Endodermal cell (in vitro differentiated cells): ENCODE measurements around the gene MTCL1. TPM values are rescaled to one million over a fixed set of nuclear protein-coding genes. Genes with fewer than 3 reads are reported as not detected.
A peak's percentile ranks its signal among the peaks of the same experiment; 100 is the strongest.

ENCODE experiments used
- DNase-seq: peaks from one replicate; pipeline ENCODE4 v3.0.0-alpha.2; 2017
- H3K27ac ChIP-seq: 2 replicates; pipeline ENCODE4 v1.5.1; 2013; ENCODE audit warnings: mild to moderate bottlenecking, low read depth, low read length, moderate library complexity
- H3K27me3 ChIP-seq: 2 replicates; pipeline ENCODE4 v1.6.1; 2013; ENCODE audit warnings: mild to moderate bottlenecking, low read length, moderate library complexity; ENCODE audit not compliant: insufficient read depth, control insufficient read depth, poor library complexity, severe bottlenecking
- H3K36me3 ChIP-seq: 2 replicates; pipeline ENCODE4 v1.7.0; 2013; ENCODE audit warnings: mild to moderate bottlenecking, low read length, moderate library complexity; ENCODE audit not compliant: control insufficient read depth, insufficient read depth
- H3K4me1 ChIP-seq: one replicate; pipeline ENCODE4 v1.7.0; 2013; ENCODE audit warnings: low read length; ENCODE audit not compliant: control insufficient read depth, insufficient read depth
- H3K4me3 ChIP-seq: 2 replicates; pipeline ENCODE4 v1.5.1; 2013; ENCODE audit warnings: mild to moderate bottlenecking, low read length, moderate library complexity
- H3K9ac ChIP-seq: 2 replicates; pipeline ENCODE4 v1.6.1; 2013; ENCODE audit warnings: mild to moderate bottlenecking, low read length, moderate library complexity; ENCODE audit not compliant: poor library complexity, severe bottlenecking; ENCODE audit errors: extremely low read depth
- H3K9me3 ChIP-seq: 2 replicates; pipeline ENCODE4 v1.6.1; 2013; ENCODE audit warnings: mild to moderate bottlenecking, low read length, moderate library complexity; ENCODE audit not compliant: control insufficient read depth
- H3K27ac Mint-ChIP-seq: 2 replicates; pipeline ENCODE4 v1.8.0; 2020; ENCODE audit warnings: mixed read lengths
- H3K27me3 Mint-ChIP-seq: 2 replicates; pipeline ENCODE4 v1.8.0; 2021; ENCODE audit warnings: mild to moderate bottlenecking, mixed read lengths; ENCODE audit not compliant: insufficient read depth
- H3K36me3 Mint-ChIP-seq: 2 replicates; pipeline ENCODE4 v1.8.0; 2020; ENCODE audit warnings: low read depth, mixed read lengths
- H3K4me1 Mint-ChIP-seq: 2 replicates; pipeline ENCODE4 v1.8.0; 2020; ENCODE audit warnings: mixed read lengths
- H3K4me3 Mint-ChIP-seq: 2 replicates; pipeline ENCODE4 v1.8.0; 2020; ENCODE audit warnings: mild to moderate bottlenecking, moderate library complexity, mixed read lengths
- H3K9me3 Mint-ChIP-seq: 2 replicates; pipeline ENCODE4 v1.8.0; 2020; ENCODE audit warnings: mild to moderate bottlenecking, mixed read lengths
- WGBS, 2 experiments: methylation state at CpG; one replicate each; pipeline versions ENCODE4 v1.1.5 to v1.1.7; 2013; ENCODE audit warnings: missing lambda C conversion rate in 2 of 2, mixed read lengths in 1 of 2; ENCODE audit not compliant: insufficient coverage in 1 of 2, insufficient read length in 1 of 2; 5-methylcytosine and 5-hydroxymethylcytosine counted together
- total RNA-seq, 2 donors: library from RNA; stranded (reverse); fragmentation: NEBNext Ultra II Directional in 1 of 2; extraction: Animal tissue kit (Norgen Biotek cat#: 25700) in 1 of 2; gene quantifications; 2 replicates in 1 of 2; 3 replicates in 1 of 2; pipeline ENCODE4 v1.2.1, GENCODE V29; 2021
- TF ChIP-seq, protein P1 (sequence below): fragments of 200-600 bp; sonication (generic); conservative IDR thresholded peaks from 2 replicates; pipeline ENCODE4 v1.5.0; 2021; ENCODE audit warnings: antibody characterized with exemption, mild to moderate bottlenecking

Gene MTCL1
- total RNA-seq, 2 donors from 2014 or later, result 15.0 to 26.0 TPM

DNA sequence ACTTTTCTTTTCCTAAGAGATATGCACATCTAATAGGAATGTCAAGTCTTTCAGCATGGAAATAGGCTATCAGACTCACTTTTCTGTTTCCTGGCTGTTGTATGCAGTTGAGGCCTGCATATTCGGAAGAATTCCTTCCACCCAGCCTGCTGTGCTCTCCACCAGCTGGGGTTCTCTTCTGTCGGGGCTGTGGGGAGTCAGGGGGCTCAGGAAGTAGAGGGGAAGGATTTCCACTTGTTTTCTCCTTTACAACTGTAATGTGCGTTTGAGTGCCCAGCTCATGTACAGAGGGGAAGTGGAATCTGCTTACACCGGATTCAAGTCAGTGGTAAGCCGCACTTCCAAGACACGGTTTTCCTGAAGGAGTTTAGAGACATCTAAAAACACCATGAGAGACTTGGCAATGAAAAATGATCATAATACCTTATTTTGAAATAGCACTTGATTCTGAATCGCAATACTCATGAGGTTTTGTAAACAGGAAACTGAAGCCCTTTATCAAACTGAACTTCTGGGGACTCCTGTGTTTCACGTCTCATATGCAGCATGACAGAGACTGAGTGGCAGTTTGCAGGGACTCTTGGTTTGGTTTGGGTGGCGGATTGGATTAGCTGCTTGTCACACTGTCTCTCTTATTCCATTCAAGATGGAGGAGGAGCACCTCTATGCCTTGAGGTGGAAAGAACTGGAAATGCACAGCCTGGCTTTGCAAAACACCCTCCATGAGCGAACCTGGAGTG is 90.4 kb downstream of the MTCL1 start:
- H3K4me1 ChIP-seq, result no peaks in the 10 kb centered on the region
- TF ChIP-seq, protein P1, sequence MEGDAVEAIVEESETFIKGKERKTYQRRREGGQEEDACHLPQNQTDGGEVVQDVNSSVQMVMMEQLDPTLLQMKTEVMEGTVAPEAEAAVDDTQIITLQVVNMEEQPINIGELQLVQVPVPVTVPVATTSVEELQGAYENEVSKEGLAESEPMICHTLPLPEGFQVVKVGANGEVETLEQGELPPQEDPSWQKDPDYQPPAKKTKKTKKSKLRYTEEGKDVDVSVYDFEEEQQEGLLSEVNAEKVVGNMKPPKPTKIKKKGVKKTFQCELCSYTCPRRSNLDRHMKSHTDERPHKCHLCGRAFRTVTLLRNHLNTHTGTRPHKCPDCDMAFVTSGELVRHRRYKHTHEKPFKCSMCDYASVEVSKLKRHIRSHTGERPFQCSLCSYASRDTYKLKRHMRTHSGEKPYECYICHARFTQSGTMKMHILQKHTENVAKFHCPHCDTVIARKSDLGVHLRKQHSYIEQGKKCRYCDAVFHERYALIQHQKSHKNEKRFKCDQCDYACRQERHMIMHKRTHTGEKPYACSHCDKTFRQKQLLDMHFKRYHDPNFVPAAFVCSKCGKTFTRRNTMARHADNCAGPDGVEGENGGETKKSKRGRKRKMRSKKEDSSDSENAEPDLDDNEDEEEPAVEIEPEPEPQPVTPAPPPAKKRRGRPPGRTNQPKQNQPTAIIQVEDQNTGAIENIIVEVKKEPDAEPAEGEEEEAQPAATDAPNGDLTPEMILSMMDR, result no peak
- WGBS, 2 experiments, result 86 to 89% methylated on average over 8 to 10 of the region's 10 CpGs
- H3K4me1 Mint-ChIP-seq, result peaks cover 43% of the 10 kb centered on the region
- no peak overlapping the region for H3K4me3 Mint-ChIP-seq
- H3K9ac ChIP-seq, result no peak overlapping the region
- no peaks in the 10 kb centered on the region for H3K36me3 ChIP-seq
- peaks cover 57% of the 10 kb centered on the region for H3K27me3 ChIP-seq
- H3K27ac ChIP-seq, result peak overlapping the region; percentile 20
- H3K4me3 ChIP-seq, result no peak overlapping the region
- H3K27me3 Mint-ChIP-seq, result peaks cover 92% of the 10 kb centered on the region
- H3K9me3 ChIP-seq, result no peaks in the 10 kb centered on the region
- H3K36me3 Mint-ChIP-seq, result peaks cover 8% of the 10 kb centered on the region
- peak overlapping the region; percentile 72 for H3K27ac Mint-ChIP-seq
- peak; percentile 64 for DNase-seq
- no peaks in the 10 kb centered on the region for H3K9me3 Mint-ChIP-seq

- peak; percentile 19 for DNase-seq
- TF ChIP-seq, protein P1, result no peak
- WGBS, 2 experiments, result 53 to 60% methylated on average over 5 to 7 of the region's 7 CpGs
- Mint-ChIP-seq H3K27me3 (peaks cover 85% of the 10 kb centered on the region), H3K9me3 (no peaks in the 10 kb centered on the region), H3K4me1 (peaks cover 47% of the 10 kb centered on the region), H3K27ac (no peak overlapping the region), H3K36me3 (peaks cover 8% of the 10 kb centered on the region), H3K4me3 (no peak overlapping the region)
- peaks cover 43% of the 10 kb centered on the region for H3K27me3 ChIP-seq
- H3K36me3 ChIP-seq, result no peaks in the 10 kb centered on the region
- H3K4me1 ChIP-seq, result peaks cover 8% of the 10 kb centered on the region
- no peaks in the 10 kb centered on the region for H3K9me3 ChIP-seq
- no peak overlapping the region for H3K9ac ChIP-seq
- peak overlapping the region; percentile 43 for H3K27ac ChIP-seq
- H3K4me3 ChIP-seq, result no peak overlapping the region
Measured at GRCh38 chr18:8797206-8797605, 91.8 kb downstream of the MTCL1 start.

DNA sequence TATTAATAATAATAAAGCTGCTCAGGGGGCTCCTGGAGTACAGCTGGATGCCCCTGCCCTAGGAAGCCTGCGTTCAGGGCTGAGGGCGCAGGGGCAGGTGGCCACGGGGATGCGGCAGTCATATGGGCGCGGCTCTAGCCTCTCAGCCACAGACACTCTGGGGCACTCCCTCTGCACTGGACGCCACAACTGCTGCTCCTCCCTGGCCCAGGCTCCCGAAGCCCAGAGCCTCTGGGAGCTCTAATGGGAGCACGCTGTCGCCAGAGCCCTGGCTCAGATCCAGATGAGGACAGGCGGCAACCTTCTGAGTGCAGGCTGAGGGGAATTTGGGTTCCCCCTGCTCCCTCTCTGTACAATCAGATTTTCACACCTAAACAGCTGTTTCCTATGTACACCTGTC is 93.6 kb downstream of the MTCL1 start:
- peaks cover 67% of the 10 kb centered on the region for H3K27me3 Mint-ChIP-seq
- Histone ChIP-seq H3K27ac (no peak overlapping the region), H3K4me1 (peaks cover 17% of the 10 kb centered on the region), H3K4me3 (no peak overlapping the region), H3K9ac (no peak overlapping the region), H3K36me3 (no peaks in the 10 kb centered on the region), H3K9me3 (no peaks in the 10 kb centered on the region), H3K27me3 (peaks cover 42% of the 10 kb centered on the region)
- 86 to 100% methylated on average over 4 to 11 of the region's 11 CpGs for WGBS, 2 experiments
- no peak overlapping the region for H3K27ac Mint-ChIP-seq
- H3K9me3 Mint-ChIP-seq, result no peaks in the 10 kb centered on the region
- DNase-seq, result no peak
- peaks cover 52% of the 10 kb centered on the region for H3K4me1 Mint-ChIP-seq
- TF ChIP-seq, protein P1, result no peak
- H3K4me3 Mint-ChIP-seq, result no peak overlapping the region
- H3K36me3 Mint-ChIP-seq, result peaks cover 8% of the 10 kb centered on the region
